GM19455 (cell line): ENCODE measurements around the gene ANKRD65.
"Not testable (repeated sequence)": the region's sequence is repeated elsewhere in the genome, so short reads cannot be mapped to it uniquely, and the experiment has no call there.

Experiments used
- ATAC-seq: cut with Tn5 transposase; IDR thresholded peaks from one replicate; pipeline ENCODE4 v1.9.1; 2021; ENCODE audit not compliant: unreplicated experiment

Gene ANKRD65

DNA sequence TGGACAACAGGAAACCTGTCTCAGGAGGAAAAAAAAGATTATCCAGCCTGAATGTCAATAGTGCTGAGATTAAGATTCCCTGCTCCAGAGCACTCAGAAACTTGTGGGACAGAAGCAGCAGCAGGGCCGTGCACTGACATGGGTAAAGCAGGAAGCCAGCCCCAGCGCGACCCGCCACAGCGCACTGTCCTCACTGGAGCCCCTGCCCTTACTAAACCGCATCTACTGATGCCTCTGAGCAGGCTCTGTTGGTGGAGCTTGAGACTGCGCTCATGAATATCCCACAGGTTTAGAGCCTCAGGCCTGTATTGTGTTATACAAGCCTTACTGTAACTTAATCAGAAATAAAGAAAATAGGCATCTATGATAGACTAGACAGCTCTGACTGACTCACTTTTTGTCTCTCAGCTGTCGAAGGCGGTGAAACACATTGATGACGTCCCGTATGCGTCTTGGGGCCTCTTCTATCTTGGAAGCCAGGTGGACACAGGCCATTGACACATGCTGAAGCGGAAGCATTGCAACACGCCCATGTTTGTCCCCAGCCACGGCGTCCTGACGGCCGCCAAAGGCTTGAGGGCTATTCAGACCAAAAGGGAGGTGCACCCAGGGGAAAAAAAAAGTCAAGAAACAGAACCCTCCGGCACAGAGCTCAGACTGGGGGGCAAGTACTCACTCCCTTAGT, 23.1 kb downstream of the ANKRD65 start:
- ATAC-seq = no peak

DNA sequence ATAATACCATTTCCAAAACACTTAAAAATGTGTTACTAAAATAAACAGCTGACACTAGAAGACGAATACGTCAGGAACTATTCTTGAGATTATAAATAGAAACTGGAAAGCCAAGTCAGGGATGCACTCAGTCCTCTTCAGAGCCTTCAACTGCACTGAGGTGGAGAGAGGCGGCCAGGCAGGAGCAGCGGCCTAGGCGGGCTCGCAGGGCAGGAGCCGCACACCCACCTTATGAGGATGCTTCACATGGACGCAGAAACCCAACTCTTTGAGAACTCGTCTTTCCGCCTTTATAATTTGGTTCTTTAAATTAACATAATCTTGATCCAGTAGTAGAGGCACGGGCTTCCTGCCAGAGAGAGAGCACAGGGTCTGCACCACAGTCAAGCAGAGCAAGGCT, 25.9 kb downstream of the ANKRD65 start:
- no peak for ATAC-seq

DNA sequence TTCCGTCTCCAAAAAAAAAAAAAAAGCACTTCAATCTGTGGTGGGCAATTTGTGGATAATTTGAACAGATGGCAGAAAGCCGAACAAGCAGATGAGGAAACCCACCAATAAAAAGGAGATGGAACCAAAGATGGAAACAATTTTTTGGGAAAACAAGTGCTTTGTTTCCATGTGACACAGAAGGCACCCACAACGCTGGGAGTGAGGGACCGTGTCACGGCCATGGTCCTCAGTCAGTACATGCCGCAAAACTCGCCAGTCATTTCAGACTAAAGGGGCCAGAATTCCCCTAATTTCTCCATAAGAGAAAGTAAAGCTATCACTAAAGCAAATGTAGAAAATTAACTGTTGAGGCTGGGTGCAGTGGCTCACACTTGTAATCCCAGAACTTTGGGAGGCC, 27.0 kb downstream of the ANKRD65 start:
- no peak for ATAC-seq

DNA sequence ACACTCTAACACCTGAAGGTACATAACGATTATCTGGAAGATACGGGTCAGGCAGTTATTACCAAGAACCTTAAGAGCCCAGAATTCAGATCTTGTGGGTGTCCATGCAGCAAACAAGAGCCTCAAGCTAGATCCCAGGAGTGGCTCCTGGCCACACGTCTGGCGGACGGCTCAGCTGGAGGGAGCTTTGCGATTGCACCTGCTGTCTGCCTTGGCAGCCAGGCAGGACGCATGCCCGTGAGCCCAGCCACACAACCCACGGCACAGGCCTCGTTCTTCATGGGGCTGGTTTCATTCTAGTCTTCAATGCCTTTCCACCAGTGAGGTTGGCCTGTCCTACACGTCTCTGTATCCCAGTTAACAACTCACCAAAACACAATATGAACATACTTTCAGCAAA, 27.6 kb downstream of the ANKRD65 start:
- no peak for ATAC-seq

DNA sequence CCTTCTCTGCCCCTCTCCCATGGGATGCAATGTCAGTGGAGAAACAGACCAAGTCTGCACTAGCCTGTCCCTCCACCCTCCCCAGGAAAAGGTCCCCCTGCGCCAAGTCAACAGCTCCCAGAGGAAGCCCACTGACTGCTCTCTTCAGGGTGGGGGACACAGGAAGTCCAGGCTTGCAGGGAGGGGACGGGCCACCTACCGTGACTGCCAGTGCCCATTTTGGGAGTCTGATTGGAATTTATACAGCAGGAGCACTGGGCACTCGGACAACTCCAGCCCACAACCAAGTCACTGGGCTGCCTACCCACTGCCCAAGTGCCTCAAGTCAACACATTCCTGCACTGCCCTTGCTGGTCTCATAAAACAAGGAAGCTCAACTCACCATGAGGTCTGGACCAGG, 28.1 kb downstream of the ANKRD65 start:
- ATAC-seq = no peak

DNA sequence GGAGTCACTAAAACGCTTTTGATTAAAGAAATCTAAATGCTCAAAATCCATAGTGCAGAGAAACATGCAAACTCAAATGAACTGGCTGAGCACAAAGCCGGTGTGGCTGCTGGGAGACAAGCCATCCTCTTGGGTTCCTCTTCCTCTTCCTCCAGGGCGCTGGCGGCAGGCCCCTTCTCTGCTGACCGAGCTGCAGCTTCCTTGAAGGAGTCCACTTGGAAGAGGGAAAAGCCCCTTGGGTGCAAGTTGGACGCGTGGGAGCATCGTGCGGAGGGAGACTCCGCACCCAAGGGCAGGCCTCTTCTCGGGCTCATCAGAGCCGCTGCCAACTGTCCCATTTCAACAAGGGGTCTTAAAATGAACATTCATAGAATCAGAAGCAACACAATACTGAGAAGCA, 29.9 kb downstream of the ANKRD65 start:
- no peak for ATAC-seq

DNA sequence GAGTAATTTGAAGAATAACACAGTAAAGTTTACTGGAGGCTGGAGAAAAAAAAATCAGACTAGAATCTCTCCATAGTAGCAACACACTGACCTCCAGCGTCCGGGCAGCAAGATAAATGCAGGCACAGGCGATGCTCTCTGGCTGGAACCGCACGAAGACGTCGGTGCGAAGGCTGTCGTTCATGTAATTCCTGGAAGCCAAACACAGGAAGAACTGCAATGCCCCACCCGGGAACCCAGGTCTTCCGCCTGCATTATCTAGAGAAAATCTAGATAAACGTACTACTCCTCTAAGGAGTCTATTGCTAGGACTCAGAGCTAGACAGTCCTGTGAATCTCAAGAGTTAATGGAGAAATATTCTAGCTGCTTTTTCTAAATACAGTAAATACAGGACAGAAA, 30.4 kb downstream of the ANKRD65 start:
- ATAC-seq = no peak

DNA sequence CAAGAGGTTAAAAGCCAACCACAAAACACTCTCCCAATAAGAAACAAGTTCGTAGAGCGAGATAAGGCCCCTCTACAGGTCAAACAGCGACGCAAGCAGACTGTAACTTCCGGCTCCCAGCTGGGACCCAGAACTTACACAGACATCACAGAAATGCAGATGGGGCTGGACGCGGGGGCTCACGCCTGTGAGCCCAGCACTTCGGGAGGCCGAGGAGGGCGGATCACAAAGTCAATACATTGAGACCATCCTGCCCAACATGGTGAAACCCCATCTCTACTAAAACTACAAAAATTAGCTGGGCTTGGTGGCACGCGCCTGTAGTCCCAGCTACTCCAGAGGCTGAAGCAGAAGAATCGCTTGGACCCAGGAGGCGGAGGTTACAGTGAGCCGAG, 33.0 kb downstream of the ANKRD65 start:
- ATAC-seq = no peak

DNA sequence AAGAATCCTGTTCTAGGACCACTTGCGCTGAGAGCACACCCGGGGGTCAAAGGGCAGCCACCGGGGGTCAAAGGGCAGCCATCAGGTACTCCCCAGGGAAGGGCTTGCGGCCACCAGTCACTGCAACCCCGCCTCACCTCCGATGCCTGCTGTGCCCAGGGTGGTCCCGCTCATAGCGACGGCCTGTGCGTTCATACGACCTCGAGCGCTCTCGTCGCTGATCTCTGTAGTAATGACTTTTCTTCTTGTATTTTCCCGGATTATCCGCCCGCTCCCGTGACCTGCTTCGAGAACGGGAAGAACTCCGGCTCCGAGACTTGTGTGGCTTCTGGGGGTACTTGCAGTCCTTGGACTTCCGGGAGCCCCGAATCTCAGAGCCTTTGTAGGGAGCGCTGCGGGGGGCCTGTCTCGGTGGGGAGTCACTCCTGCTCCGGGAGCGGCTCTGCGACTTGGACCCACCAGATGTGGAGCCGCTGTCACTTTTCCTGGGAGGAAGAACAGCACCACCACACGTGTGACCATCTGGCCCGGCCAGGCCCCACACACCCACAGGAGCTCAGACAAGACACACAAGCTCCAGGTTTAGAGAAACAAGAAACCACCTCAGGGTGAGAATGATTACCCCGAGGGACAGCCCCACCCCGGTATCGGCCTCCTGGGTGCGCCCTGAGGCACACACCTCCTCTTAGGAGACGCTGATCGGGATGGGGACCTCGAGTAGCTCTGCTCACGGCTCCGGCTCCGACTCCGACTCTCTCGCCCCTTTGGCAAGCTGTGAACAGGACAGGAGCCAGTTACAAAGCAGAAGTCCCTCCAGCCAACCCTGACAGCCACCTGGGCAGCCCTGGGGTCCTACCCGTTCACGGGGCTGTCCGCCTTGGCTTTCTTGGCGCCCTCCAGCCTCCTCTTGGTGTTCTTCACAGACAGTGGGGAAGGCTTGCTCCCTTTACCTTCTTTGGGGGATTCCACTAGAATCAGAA, 33.7 kb downstream of the ANKRD65 start:
- ATAC-seq = no peak

DNA sequence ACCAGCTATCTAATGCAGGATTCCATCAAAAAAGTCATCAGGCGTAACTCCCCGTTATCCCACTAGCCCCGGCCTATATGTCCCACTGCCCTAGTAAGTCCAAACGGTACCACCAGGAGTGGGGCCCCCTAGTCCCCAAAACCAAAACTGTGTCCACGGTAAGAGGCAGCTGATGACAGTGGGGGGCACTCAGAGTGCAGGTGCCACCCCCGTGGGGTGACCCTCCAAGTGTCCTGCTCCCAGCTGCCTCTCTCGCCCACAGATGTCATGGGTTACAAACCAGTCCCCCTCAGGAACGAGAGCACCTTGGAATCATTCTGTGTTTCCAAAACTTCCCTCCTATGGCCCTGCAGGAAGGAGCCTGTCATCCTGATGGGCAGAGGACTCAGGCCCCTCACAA, 35.1 kb downstream of the ANKRD65 start:
- no peak for ATAC-seq

DNA sequence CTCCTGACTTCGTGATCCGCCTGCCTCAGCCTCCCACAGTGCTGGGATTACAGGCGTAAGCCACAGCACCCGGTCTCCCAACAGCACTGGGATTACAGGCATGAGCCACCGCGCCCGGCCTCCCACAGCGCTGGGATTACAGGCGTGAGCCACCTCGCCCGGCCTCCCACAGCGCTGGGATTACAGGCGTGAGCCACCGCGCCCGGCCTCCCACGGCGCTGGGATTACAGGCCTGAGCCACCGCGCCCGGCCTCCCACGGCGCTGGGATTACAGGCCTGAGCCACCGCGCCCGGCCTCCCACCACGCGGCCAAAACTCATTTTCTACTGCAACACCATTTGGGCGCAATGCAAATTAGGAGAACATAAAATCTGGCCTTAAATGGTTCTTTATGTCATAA, 35.7 kb downstream of the ANKRD65 start:
- not testable (repeated sequence) for ATAC-seq

DNA sequence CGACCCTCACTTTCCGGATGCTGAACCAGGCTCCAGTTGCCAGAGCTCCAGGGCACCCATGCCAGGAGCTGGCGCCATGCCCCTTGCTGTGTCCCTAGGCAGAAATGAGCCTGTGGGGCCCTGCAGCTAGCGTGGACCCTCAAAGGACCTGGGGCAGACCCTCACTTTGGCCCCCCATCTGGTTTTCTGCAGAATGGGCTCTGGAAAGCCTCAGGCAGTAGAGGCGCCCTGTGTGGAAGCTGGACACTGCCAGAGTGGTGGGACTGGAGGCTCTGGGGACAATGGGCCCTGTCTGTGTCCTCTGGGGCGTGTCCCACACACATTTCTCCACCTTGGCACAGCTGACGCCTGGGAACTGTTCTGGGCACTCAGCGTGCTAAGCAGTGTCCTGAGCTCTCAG, 39.8 kb downstream of the ANKRD65 start:
- no peak for ATAC-seq

DNA sequence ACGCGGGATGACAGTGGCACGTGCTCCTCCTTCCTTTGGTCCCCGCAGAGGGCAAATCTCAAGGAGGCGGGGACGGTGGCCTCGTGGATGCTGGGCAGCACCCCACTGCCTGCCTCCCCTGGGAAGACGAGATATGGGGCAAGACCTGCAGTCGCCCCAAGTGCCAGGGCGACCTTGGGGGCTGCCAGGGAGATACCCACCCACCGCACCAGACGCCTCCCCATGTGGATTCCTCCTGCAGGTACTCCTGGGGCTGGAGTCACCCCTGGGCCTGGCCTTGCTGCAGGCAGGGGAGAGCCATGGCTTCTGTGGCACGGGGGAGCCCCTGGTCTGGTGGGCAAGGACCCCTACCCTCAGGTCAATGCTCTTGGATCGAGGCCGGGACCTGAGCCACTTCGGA, 40.2 kb downstream of the ANKRD65 start:
- no peak for ATAC-seq

DNA sequence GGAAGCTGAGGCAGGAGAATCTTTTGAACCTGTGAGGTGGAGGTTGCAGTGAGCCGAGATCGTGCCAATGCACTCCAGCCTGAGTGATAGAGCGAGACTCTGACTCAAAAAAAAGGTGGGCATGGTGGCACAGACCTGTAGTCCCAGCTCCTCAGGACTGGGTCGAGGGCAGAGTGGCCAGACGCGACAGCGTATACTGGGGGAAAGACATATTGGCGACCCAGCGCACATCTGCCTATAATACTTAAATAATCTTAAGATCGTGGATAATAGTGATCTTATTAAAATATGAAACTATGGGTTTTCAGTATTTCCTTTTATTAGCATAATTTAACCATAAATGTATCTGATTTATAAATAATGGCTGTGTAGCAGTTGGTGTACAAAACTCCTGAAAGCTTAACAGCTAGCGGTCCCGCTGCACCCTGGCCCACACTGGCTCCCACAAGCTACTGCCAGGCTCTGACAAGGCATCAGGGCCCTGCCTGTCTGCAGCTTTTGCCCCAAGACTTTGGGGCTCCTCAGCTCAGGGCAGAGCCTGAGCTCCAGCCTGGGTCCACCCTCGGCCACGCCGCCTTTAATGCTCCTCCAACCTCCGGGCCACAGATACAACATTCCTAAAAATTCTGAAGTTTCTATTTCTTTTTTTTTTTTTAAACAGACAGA, 43.4 kb downstream of the ANKRD65 start:
- ATAC-seq = no peak

DNA sequence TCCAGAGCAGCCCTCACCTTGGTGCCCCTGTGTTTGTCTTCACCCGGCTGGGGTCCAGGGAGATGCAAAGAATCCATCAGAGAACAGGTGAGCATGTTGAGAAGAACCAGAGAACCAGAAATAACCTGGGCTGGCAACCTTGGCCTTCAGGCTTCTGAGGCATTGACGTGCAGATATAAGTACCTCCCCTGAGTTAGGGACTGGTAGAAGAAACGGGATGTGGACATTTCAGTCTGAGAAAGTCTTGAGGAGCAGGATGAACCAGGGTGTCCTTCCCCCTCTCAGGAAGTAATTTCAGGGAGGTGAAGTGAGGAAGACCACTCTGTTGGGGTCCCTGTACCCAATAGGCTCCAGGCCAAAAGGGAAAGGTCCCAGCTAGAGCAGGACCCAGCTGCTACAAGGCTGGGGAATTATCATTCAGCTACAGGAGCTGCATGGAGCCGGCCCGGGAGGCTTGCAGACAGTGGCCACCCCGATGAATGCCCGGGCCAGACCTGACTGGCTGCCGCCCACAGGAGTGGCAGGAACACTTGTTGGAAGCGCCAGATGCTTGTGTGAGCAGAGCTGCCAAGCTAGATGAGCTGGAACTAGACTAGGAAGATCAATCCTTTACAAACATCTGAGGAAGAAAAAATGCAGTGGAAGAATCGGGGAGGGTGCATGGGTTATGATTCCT, 44.4 kb downstream of the ANKRD65 start:
- no peak for ATAC-seq

DNA sequence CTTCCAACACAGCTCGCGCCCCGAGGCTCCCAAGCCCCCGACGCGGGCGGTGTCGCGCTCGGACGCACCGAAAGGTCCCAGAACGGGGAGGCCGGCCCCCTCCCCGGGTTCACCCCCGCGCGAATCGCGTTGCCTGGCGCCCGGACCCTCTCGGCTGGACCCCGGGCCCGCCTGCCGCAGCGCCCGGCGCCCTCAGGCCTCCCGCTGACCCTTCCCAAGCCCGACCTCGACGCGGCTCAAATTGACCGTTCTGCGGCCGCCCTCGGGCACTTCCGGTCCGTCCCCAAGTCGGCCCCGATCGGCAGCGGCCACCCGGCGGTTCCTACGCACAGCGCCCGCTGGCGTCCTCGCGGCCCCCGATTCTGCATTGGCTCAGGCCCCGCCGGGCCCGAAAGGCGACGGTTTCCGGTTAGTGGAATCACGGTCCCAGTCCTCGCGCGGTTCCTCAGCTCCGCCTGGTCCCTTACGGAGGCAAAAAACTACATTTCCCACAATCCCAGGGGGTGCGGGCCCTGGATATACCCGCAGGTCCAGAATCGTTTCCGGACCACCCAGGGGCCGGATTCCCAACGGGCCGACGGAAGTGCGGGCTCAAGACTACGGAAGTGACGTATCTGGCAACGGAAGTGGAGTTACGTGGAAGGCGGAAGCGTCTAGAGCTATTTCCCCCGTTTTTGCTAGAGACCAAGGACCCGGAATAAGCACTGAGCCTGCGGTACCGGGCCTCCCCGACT, 46.0 kb downstream of the ANKRD65 start, which contains the start of gene AURKAIP1:
AURKAIP1 (minus strand) TSS at position 279 of the 734 bp plus-strand sequence. CDS start 451 bp downstream, outside the sequence.
- peak; percentile 80 for ATAC-seq

DNA sequence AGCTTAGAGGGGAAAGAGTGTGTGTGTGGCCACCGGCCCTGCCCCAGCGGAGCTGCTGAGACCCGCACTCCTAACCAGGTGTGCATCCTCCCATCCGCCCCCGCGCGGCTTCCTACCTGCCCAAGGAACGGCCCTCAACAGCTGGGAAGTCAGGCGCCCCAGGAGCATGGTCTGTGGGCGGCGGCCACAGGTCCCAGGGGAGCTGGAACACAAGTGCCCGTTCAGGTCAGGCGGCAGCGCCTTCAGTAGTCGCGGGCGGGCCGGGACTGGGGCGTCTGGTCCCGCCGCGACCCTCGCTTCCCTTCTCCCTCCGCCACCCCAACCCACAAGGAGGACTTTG, 46.5 kb downstream of the ANKRD65 start:
- peak; percentile 3 for ATAC-seq

DNA sequence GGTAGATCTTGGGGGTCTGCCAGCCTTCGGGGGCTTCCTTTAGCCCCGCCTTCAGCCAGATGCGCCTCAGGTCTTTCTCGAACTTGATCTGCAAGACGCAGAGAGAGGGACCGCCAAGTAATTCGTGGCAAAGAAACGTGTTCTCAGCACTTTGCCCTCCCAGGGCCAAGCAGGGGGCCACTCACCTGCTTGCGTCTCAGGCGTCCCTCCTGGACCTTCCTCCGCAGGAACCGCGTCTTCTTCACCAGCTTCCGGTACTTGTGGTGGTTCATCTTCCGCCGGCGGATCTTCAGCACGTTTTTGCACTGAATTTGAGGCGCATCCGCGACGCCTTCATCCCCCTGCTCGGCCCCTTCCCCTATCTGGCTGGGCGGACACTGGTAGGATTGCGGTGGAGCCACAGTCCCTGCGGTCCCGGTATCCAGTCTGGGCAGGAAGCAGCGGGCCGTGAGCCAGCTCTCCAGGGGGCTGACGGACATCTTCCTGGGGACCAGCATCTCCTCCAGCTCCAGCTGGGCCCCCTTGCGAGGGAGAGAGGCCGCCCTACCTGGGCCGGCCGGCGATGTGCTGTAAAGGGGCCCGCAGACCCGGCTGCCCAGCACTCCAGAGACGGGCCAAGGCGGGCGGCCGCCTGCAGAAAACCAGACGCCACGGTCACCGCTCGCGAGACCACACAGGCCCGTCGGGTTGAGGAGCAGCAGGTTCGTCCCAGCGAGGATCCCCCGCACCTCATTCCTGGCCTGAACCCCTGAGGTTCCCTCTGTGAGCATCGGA, 47.1 kb downstream of the ANKRD65 start:
- no peak for ATAC-seq

DNA sequence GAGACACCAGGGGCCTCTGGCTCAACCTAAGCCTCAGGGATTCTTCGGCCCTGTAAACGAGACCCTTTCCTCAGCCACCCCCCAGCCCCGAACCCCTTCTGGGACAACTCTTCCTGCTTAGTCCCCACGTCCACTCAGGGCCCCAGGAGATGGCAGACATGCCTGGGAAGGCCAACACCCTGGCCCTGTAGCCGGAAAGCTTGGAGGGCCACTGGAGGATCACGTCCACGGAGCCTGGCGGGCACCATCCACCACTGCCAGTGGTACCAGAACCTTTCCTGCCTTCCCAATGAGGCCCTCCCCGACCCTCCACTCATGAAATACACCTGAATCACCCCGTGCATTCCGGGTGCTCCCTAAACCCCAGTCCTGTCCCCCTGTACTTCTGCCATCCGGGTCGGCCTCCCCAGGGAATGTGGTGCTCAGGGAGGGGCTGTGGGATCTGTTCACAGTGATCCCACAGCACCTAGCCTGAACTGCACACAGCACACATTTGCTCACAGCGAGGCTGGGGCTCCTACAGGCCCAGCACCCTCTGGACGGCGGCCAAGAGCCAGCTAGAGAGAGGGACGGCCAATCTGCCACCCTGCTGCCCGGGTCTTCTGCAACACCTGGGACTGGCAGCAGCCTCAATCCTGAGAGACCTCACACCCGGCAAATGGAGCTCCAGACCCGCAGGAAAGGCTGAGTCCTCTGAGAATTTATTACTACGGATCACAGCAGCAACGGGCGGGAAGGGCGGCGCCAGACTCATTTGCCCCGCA, 47.8 kb downstream of the ANKRD65 start:
- no peak for ATAC-seq
